HG03045 (cell line): Measurements from ENCODE around the gene ERC2.

Source experiments
- ATAC-seq: cut with Tn5 transposase; IDR thresholded peaks from one replicate; pipeline ENCODE4 v1.9.1; 2021; ENCODE audit warnings: mild to moderate bottlenecking, moderate library complexity; ENCODE audit not compliant: unreplicated experiment

The ERC2 gene

GRCh38 chr3:55668359-55668758, 799.9 kb downstream of the ERC2 start:
- no peak for ATAC-seq

- ATAC-seq: no peak
Measured at GRCh38 chr3:55664387-55664786, 803.9 kb downstream of the ERC2 start.

- ATAC-seq: no peak
Measured at GRCh38 chr3:55662683-55663082, 805.6 kb downstream of the ERC2 start.

GRCh38 chr3:55661571-55661970, 806.7 kb downstream of the ERC2 start:
- no peak for ATAC-seq

GRCh38 chr3:55661141-55661540, 807.1 kb downstream of the ERC2 start:
- ATAC-seq: no peak

- ATAC-seq: no peak
Measured at GRCh38 chr3:55660642-55661041, 807.6 kb downstream of the ERC2 start.

- no peak for ATAC-seq
Measured at GRCh38 chr3:55659701-55660100, 808.6 kb downstream of the ERC2 start.

- ATAC-seq: no peak
Measured at GRCh38 chr3:55658690-55659562, 809.3 kb downstream of the ERC2 start.

GRCh38 chr3:55658270-55658669, 810.0 kb downstream of the ERC2 start:
- no peak for ATAC-seq

- no peak for ATAC-seq
Measured at GRCh38 chr3:55655544-55655943, 812.7 kb downstream of the ERC2 start.

- no peak for ATAC-seq
Measured at GRCh38 chr3:55654123-55654760, 814.0 kb downstream of the ERC2 start.

GRCh38 chr3:55651011-55651410, 817.3 kb downstream of the ERC2 start:
- no peak for ATAC-seq

GRCh38 chr3:55650011-55650410, 818.3 kb downstream of the ERC2 start:
- no peak for ATAC-seq

GRCh38 chr3:55649554-55649953, 818.7 kb downstream of the ERC2 start:
- ATAC-seq: no peak

- ATAC-seq: no peak
Measured at GRCh38 chr3:55648591-55649318, 819.5 kb downstream of the ERC2 start.

- ATAC-seq: no peak
Measured at GRCh38 chr3:55647670-55648069, 820.6 kb downstream of the ERC2 start.

GRCh38 chr3:55647063-55647462, 821.2 kb downstream of the ERC2 start:
- no peak for ATAC-seq

- no peak for ATAC-seq
Measured at GRCh38 chr3:55646121-55646520, 822.1 kb downstream of the ERC2 start.

GRCh38 chr3:55645422-55645821, 822.8 kb downstream of the ERC2 start:
- no peak for ATAC-seq

- ATAC-seq: no peak
Measured at GRCh38 chr3:55643283-55643682, 825.0 kb downstream of the ERC2 start.

- no peak for ATAC-seq
Measured at GRCh38 chr3:55641964-55642363, 826.3 kb downstream of the ERC2 start.
